HCT116 (cell line): ENCODE measurements around the gene ENOPH1.

Experiments used
- EZH2 ChIP-seq: fragments of 200-600 bp; sonication (generic); IDR thresholded peaks from 2 replicates; pipeline ENCODE4 v1.6.1; 2017; ENCODE audit warnings: antibody characterized with exemption, mixed run types
- MAX ChIP-seq: IDR thresholded peaks from 2 replicates; pipeline ENCODE4 v1.6.1; 2012
- POLR2A ChIP-seq: IDR thresholded peaks from 2 replicates; pipeline ENCODE4 v1.7.0; 2011; ENCODE audit warnings: borderline replicate concordance; ENCODE audit not compliant: insufficient read depth, insufficient read length; ENCODE audit errors: extremely low read depth
- TCF7L2 ChIP-seq: IDR thresholded peaks from 2 replicates; pipeline ENCODE4 v1.7.0; 2011; ENCODE audit warnings: borderline replicate concordance, inconsistent platforms; ENCODE audit not compliant: insufficient read depth, insufficient read length; ENCODE audit errors: extremely low read depth

DNA sequence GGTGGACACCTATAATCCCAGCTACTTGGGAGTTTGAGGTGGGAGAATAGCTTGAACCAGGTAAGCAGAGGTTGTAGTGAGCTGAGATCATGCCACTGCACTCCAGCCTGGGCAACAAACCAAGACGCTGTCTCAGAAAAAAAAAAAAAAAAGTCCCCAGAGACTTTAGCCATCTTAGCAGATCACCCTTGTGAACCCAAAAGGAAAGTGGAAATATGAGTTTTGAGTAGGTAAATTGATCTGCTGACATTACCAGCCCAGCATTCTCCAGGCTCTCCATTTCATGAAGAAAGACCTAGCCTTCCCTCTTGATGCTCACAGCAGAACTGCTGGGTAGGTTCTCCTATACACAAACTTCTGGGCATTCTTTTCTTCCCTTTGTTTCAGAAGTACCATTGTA is 32.1 kb upstream of the ENOPH1 start:
- TF ChIP-seq EZH2 = no peak
- TF ChIP-seq POLR2A = no peak
- no peak for TF ChIP-seq TCF7L2
- no peak for TF ChIP-seq MAX
